ENCODE results near the gene PLS3. TPM values are rescaled to one million over a fixed set of nuclear protein-coding genes. Genes with fewer than 3 reads are reported as not detected.

The PLS3 gene
- total RNA-seq, 1 donor from 2014 or later: 212 TPM

GRCh38 chrX:115571712-115572111 is 10.7 kb downstream of the PLS3 start:
- Histone ChIP-seq H3K27ac (no peak overlapping the region), H3K36me3 (no peaks in the 10 kb centered on the region), H3K9me3 (no peaks in the 10 kb centered on the region), H3K27me3 (no peaks in the 10 kb centered on the region), H3K4me1 (no peaks in the 10 kb centered on the region), H3K4me3 (no peak overlapping the region)
- ATAC-seq: no peak
- intact Hi-C loops (cut with DNase I): no loop called here
- no peak for DNase-seq
- TF ChIP-seq CTCF (IDR thresholded peaks at IDR 0.05): no peak

GRCh38 chrX:115573185-115573584 is 12.2 kb downstream of the PLS3 start:
- Histone ChIP-seq H3K27ac (no peak overlapping the region), H3K36me3 (no peaks in the 10 kb centered on the region), H3K4me3 (no peak overlapping the region), H3K9me3 (no peaks in the 10 kb centered on the region), H3K4me1 (no peaks in the 10 kb centered on the region), H3K27me3 (no peaks in the 10 kb centered on the region)
- no peak for TF ChIP-seq CTCF (IDR thresholded peaks at IDR 0.05)
- DNase-seq (no peak), ATAC-seq (no peak)
- intact Hi-C loops (cut with DNase I): no loop called here

GRCh38 chrX:115576676-115577075 is 15.7 kb downstream of the PLS3 start:
- no peak overlapping the region for H3K27ac ChIP-seq
- intact Hi-C loops (cut with DNase I): no loop called here
- ATAC-seq (no peak), DNase-seq (no peak)
- no peaks in the 10 kb centered on the region for H3K36me3 ChIP-seq
- H3K4me1 ChIP-seq: no peaks in the 10 kb centered on the region
- TF ChIP-seq CTCF (IDR thresholded peaks at IDR 0.05): no peak
- H3K4me3 ChIP-seq: no peak overlapping the region
- no peaks in the 10 kb centered on the region for H3K27me3 ChIP-seq
- H3K9me3 ChIP-seq: no peaks in the 10 kb centered on the region

GRCh38 chrX:115579327-115579726 is 18.4 kb downstream of the PLS3 start:
- peaks cover 8% of the 10 kb centered on the region for H3K4me1 ChIP-seq
- no peaks in the 10 kb centered on the region for H3K27me3 ChIP-seq
- ATAC-seq: no peak
- no peaks in the 10 kb centered on the region for H3K36me3 ChIP-seq
- no peak for TF ChIP-seq CTCF (IDR thresholded peaks at IDR 0.05)
- H3K9me3 ChIP-seq: no peaks in the 10 kb centered on the region
- DNase-seq: no peak
- intact Hi-C loops (cut with DNase I): no loop called here
- H3K4me3 ChIP-seq: no peak overlapping the region
- H3K27ac ChIP-seq: no peak overlapping the region

GRCh38 chrX:115579786-115580294 is 18.9 kb downstream of the PLS3 start:
- intact Hi-C loops (cut with DNase I): no loop called here
- DNase-seq: no peak
- Histone ChIP-seq H3K4me1 (peaks cover 8% of the 10 kb centered on the region), H3K27me3 (no peaks in the 10 kb centered on the region), H3K4me3 (no peak overlapping the region), H3K9me3 (no peaks in the 10 kb centered on the region), H3K36me3 (no peaks in the 10 kb centered on the region), H3K27ac (no peak overlapping the region)
- TF ChIP-seq CTCF (IDR thresholded peaks at IDR 0.05): no peak
- no peak for ATAC-seq
